Measurements from ENCODE around the gene TMTC1. TPM values are rescaled to one million over a fixed set of nuclear protein-coding genes. Genes with fewer than 3 reads are reported as not detected.

TMTC1 gene
- total and polyA plus RNA-seq, 2 of the 8 experiments (the other 6 are each of a cell fraction or from before 2014, with no cell fraction given), result 15.4 to 20.8 TPM

DNA sequence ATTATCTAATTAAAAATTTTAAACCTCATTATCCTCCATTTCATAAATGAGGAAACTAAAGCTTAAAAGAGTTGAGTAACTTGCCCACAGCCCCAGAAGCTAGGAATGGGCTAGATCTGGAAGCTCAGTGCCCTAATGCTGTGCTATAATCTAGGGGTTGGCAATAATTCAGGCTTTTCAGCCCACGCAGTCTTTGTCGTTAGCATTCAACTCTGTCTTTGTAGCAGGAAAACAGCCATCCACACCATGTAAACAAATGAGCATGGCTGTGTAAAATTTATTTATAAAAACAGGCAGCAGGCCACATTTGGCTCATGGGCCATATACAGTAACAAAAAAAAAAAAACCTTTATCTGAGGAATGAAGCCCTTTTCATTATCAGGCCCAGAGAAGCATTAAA lies 193.9 kb downstream of the TMTC1 start (continued):
- no peak for TF ChIP-seq HDAC2 (IDR thresholded peaks at IDR 0.05; ENCODE audit: borderline replicate concordance in 1 of 2, low read depth in 2 of 2, low read length in 2 of 2)
- TF ChIP-seq KDM5A (IDR thresholded peaks at IDR 0.05; ENCODE audit: low read length), result no peak
- TF ChIP-seq CHD2 (IDR thresholded peaks at IDR 0.05; ENCODE audit: low read length), result no peak
- no peak for TF ChIP-seq TAF1 (IDR thresholded peaks at IDR 0.05; ENCODE audit: low read depth, low read length)
- no peak for TF ChIP-seq YY1 (IDR thresholded peaks at IDR 0.05; ENCODE audit: low read depth, low read length)
